A549 (cell line): ENCODE results near the gene CCDC60. TPM values are rescaled to one million over a fixed set of nuclear protein-coding genes. Genes with fewer than 3 reads are reported as not detected.
"Not testable (repeated sequence)": the region's sequence is repeated elsewhere in the genome, so short reads cannot be mapped to it uniquely, and the experiment has no call there.

Experiments used
- ATAC-seq, 2 experiments: fragments of 200-7000 bp in 1 of 2; fragments of >200 bp in 1 of 2; cut with Nextera tagmentation in 1 of 2; cut with Tn5 transposase in 1 of 2; 3 replicates each; pipeline versions ENCODE4 v1.8.0 to v1.9.1; 2018 to 2020; ENCODE audit warnings: mild to moderate bottlenecking in 1 of 2, moderate library complexity in 1 of 2
- CTCF ChIA-PET: fragments of 300-600 bp; sonication (Branson Sonifier 250); formaldehyde crosslinking; extraction: SDS; loops from one replicate; lab custom pipeline; 2021; ENCODE audit warnings: antibody characterized with exemption, inconsistent platforms; lab: Yijun Ruan, JAX
- POLR2A ChIA-PET: fragments of 350-600 bp; formaldehyde crosslinking; extraction: SDS; loops from one replicate; lab custom pipeline; 2021; ENCODE audit warnings: antibody characterized with exemption, inconsistent platforms; lab: Yijun Ruan, JAX
- DNase-seq, 2 experiments: peaks; one replicate each; pipeline versions ENCODE4 v3.0.0 to v3.0.0-alpha.2; 2011 to 2016; ENCODE audit warnings: low read depth in 1 of 2, low spot score in 1 of 2
- FAIRE-seq: peaks from 2 replicates; lab custom pipeline; 2011; peaks lifted over from hg19 to GRCh38; lab: Jason Lieb, UNC
- H3K27ac ChIP-seq, 2 experiments: fragments of >200 bp; sonication (Bioruptor Twin); formaldehyde crosslinking; 3 replicates each; pipeline ENCODE4 v1.5.1; 2016 to 2017
- H3K4me1 ChIP-seq: fragments of >200 bp; sonication (Bioruptor Twin); formaldehyde crosslinking; 3 replicates; pipeline ENCODE4 v1.6.1; 2016
- H3K4me2 ChIP-seq: fragments of >200 bp; sonication (Bioruptor Twin); formaldehyde crosslinking; 3 replicates; pipeline ENCODE4 v1.6.1; 2016
- H3K4me3 ChIP-seq: fragments of >200 bp; sonication (Bioruptor Twin); formaldehyde crosslinking; 3 replicates; pipeline ENCODE4 v1.5.1; 2016
- H3K9me3 ChIP-seq: fragments of >200 bp; sonication (Bioruptor Twin); formaldehyde crosslinking; 3 replicates; pipeline ENCODE4 v1.6.1; 2016
- ATOH8 ChIP-seq: fragments of 250-450 bp; sonication (Bioruptor Pico); IDR thresholded peaks from 2 replicates; pipeline ENCODE4 v1.5.0; 2020; ENCODE audit warnings: low read depth, mild to moderate bottlenecking, moderate library complexity
- CBX2 ChIP-seq: fragments of 200-600 bp; sonication (generic); IDR thresholded peaks from 2 replicates; pipeline ENCODE4 v1.6.1; 2016; ENCODE audit warnings: low read depth, mild to moderate bottlenecking, borderline replicate concordance
- CBX8 ChIP-seq: fragments of 200-600 bp; sonication (generic); IDR thresholded peaks from 2 replicates; pipeline ENCODE4 v1.6.1; 2016
- CHD2 ChIP-seq: fragments of 150-350 bp; IDR thresholded peaks from 2 replicates; pipeline ENCODE4 v1.6.1; 2014; ENCODE audit warnings: low read length; ENCODE audit not compliant: partially characterized antibody
- E2F6 ChIP-seq: IDR thresholded peaks from 2 replicates; pipeline ENCODE4 v1.6.1; 2012; ENCODE audit warnings: low read depth, borderline replicate concordance
- EHF ChIP-seq: fragments of 250-450 bp; sonication (Bioruptor Pico); IDR thresholded peaks from 2 replicates; pipeline ENCODE4 v1.5.0; 2020; ENCODE audit warnings: mild to moderate bottlenecking
- ELK1 ChIP-seq: fragments of 150-350 bp; IDR thresholded peaks from 2 replicates; pipeline ENCODE4 v1.6.1; 2014; ENCODE audit warnings: low read depth, mild to moderate bottlenecking, low read length
- FOSB ChIP-seq: fragments of 250-450 bp; sonication (Bioruptor Pico); IDR thresholded peaks from 2 replicates; pipeline ENCODE4 v1.5.0; 2020; ENCODE audit warnings: mild to moderate bottlenecking, moderate library complexity
- GATA3 ChIP-seq: IDR thresholded peaks from 2 replicates; pipeline ENCODE4 v1.6.1; 2012; ENCODE audit warnings: borderline replicate concordance
- HDAC2 ChIP-seq: fragments of 200-600 bp; sonication (generic); IDR thresholded peaks from 2 replicates; pipeline ENCODE4 v1.6.1; 2016
- HMGXB4 ChIP-seq: fragments of 250-450 bp; sonication (Bioruptor Pico); IDR thresholded peaks from 2 replicates; pipeline ENCODE4 v1.5.0; 2021; ENCODE audit warnings: mild to moderate bottlenecking, moderate library complexity, borderline replicate concordance
- JUNB ChIP-seq: fragments of >200 bp; sonication (Bioruptor Twin); formaldehyde crosslinking; IDR thresholded peaks from 2 replicates; pipeline ENCODE4 v1.6.1; 2016
- KDM5A ChIP-seq: fragments of 200-600 bp; sonication (generic); IDR thresholded peaks from 2 replicates; pipeline ENCODE4 v1.6.1; 2016; ENCODE audit warnings: antibody characterized with exemption, mild to moderate bottlenecking
- MAX ChIP-seq: IDR thresholded peaks from 2 replicates; pipeline ENCODE4 v1.6.1; 2012
- PHF8 ChIP-seq: fragments of 200-600 bp; sonication (generic); IDR thresholded peaks from 2 replicates; pipeline ENCODE4 v1.6.1; 2016; ENCODE audit warnings: low read depth, mild to moderate bottlenecking, antibody characterized with exemption, moderate library complexity, borderline replicate concordance
- POLR2A ChIP-seq: IDR thresholded peaks from 2 replicates; pipeline ENCODE4 v1.6.1; 2012; ENCODE audit warnings: mild to moderate bottlenecking, low read length
- RAD21 ChIP-seq, 2 experiments: fragments of >200 bp in 1 of 2; sonication (Bioruptor Twin) in 1 of 2; formaldehyde crosslinking in 1 of 2; IDR thresholded peaks in 1 of 2; conservative IDR thresholded peaks in 1 of 2; 2 replicates in 1 of 2; 3 replicates in 1 of 2; pipeline ENCODE4 v1.6.1; 2012 to 2018; ENCODE audit warnings: inconsistent platforms in 1 of 2
- RNF2 ChIP-seq: fragments of 200-600 bp; sonication (generic); IDR thresholded peaks from 2 replicates; pipeline ENCODE4 v1.6.1; 2016; ENCODE audit warnings: low read depth, mild to moderate bottlenecking, antibody characterized with exemption, moderate library complexity, borderline replicate concordance
- SREBF2 ChIP-seq: fragments of 450-650 bp; IDR thresholded peaks from 2 replicates; pipeline ENCODE4 v1.6.1; 2014; ENCODE audit warnings: mild to moderate bottlenecking, moderate library complexity
- ZC3H11A ChIP-seq: fragments of 450-650 bp; IDR thresholded peaks from 2 replicates; pipeline ENCODE4 v1.6.1; 2014; ENCODE audit warnings: antibody characterized with exemption, mild to moderate bottlenecking
- ZFP36 ChIP-seq: fragments of 450-650 bp; IDR thresholded peaks from 2 replicates; pipeline ENCODE4 v1.6.1; 2014; ENCODE audit warnings: borderline replicate concordance; ENCODE audit not compliant: partially characterized antibody
- ZNF302 ChIP-seq: fragments of 250-450 bp; sonication (Bioruptor Pico); IDR thresholded peaks from 2 replicates; pipeline ENCODE4 v1.9.0; 2021; ENCODE audit warnings: inconsistent platforms, mild to moderate bottlenecking, moderate library complexity
- ZSCAN20 ChIP-seq: fragments of 250-450 bp; sonication (Bioruptor Pico); IDR thresholded peaks from 2 replicates; pipeline ENCODE4 v1.8.0; 2022; ENCODE audit warnings: mild to moderate bottlenecking, moderate library complexity
- WGBS: methylation state at CpG from one replicate; pipeline ENCODE4 v1.1.6; 2017; ENCODE audit errors: missing lambda C conversion rate; 5-methylcytosine and 5-hydroxymethylcytosine counted together
- polyA plus RNA-seq, 4 experiments: library from polyadenylated mRNA; depleted of rRNA in 3 of 4; stranded (reverse); fragments of >200 nt; fragmentation: RNase III in 1 of 4; extraction: RNeasy Plus Mini Kit Qiagen cat#74134 plus additional on column Dnase treatment in 1 of 4; gene quantifications; 2 replicates in 3 of 4; 3 replicates in 1 of 4; pipeline ENCODE4 v1.2.3, GENCODE V29; 2011 to 2017

CCDC60 gene
- polyA plus RNA-seq, 2 of the 4 experiments (the other 2 are of a cell fraction): 0.09 TPM; not detected in 1

- no peak overlapping the region for H3K4me3 ChIP-seq
- no peak overlapping the region for H3K27ac ChIP-seq
- ChIA-PET POLR2A (no interaction called here), CTCF (no interaction called here)
- no peaks in the 10 kb centered on the region for H3K4me1 ChIP-seq
- 0% methylated on average over 2 of the region's 2 CpGs for WGBS
- no peaks in the 10 kb centered on the region for H3K9me3 ChIP-seq
- no peak for DNase-seq
- no peak for ATAC-seq
- no peak for TF ChIP-seq KDM5A
- TF ChIP-seq CHD2: no peak
- no peak for TF ChIP-seq ATOH8
- no peak for TF ChIP-seq HMGXB4
- TF ChIP-seq SREBF2: no peak
- TF ChIP-seq POLR2A: no peak
- no peak for TF ChIP-seq ZSCAN20 (CRISPR knock-in tag)
- TF ChIP-seq E2F6: no peak
- TF ChIP-seq HDAC2: no peak
- TF ChIP-seq MAX: no peak
- FAIRE-seq: no peak
- H3K4me2 ChIP-seq: no peak overlapping the region
Measured at GRCh38 chr12:119341988-119342387, 7.5 kb downstream of the CCDC60 start.

GRCh38 chr12:119343130-119343529 is 8.6 kb downstream of the CCDC60 start:
- FAIRE-seq (no peak), ATAC-seq (no peak), DNase-seq (no peak)
- Histone ChIP-seq H3K4me1 (no peaks in the 10 kb centered on the region), H3K27ac (no peak overlapping the region), H3K4me3 (no peak overlapping the region), H3K4me2 (no peak overlapping the region), H3K9me3 (no peaks in the 10 kb centered on the region)
- POLR2A ChIA-PET: no interaction called here
- TF ChIP-seq RNF2 (no peak), ZNF302 (CRISPR knock-in tag) (no peak), JUNB (no peak), FOSB (CRISPR knock-in tag) (no peak), RAD21 (conservative IDR thresholded peaks at IDR 0.05 in 1 of 2, IDR thresholded peaks at IDR 0.05 in 1 of 2) (no peak), HMGXB4 (no peak), ZC3H11A (no peak), ZFP36 (no peak), GATA3 (no peak), PHF8 (no peak)
- 8% methylated on average over 7 of the region's 7 CpGs for WGBS
- CTCF ChIA-PET: no interaction called here

GRCh38 chr12:119354172-119354571 is 19.6 kb downstream of the CCDC60 start:
- Histone ChIP-seq H3K27ac (no peak overlapping the region), H3K4me3 (no peak overlapping the region), H3K4me2 (no peak overlapping the region), H3K4me1 (no peaks in the 10 kb centered on the region), H3K9me3 (no peaks in the 10 kb centered on the region)
- ATAC-seq (no peak), FAIRE-seq (no peak), DNase-seq (no peak)
- under 1% methylated on average over 4 of the region's 4 CpGs for whole genome bisulfite sequencing
- no peak for TF ChIP-seq CBX2
- no peak for TF ChIP-seq CHD2
- no peak for TF ChIP-seq CBX8
- no peak for TF ChIP-seq POLR2A
- TF ChIP-seq GATA3: no peak
- TF ChIP-seq RNF2: no peak
- TF ChIP-seq ELK1: no peak
- no peak for TF ChIP-seq EHF (CRISPR knock-in tag)
- CTCF ChIA-PET: no interaction called here
- POLR2A ChIA-PET: no interaction called here

GRCh38 chr12:119360366-119360765 is 25.8 kb downstream of the CCDC60 start:
- CTCF ChIA-PET, POLR2A ChIA-PET, DNase-seq, H3K9me3 ChIP-seq, ATAC-seq, H3K4me1 ChIP-seq, H3K27ac ChIP-seq, H3K4me3 ChIP-seq, FAIRE-seq, H3K4me2 ChIP-seq: not testable (repeated sequence)
- WGBS: no CpG with 5 or more reads among the region's 33 CpGs
